Skin epidermis (tissue), 12 donors: ENCODE data around the gene PIEZO2.
A peak's percentile ranks its signal among the peaks of the same experiment; 100 is the strongest.

Experiments used
- H3K27ac ChIP-seq, 21 experiments: fragments of 200-600 bp; sonication (generic) in 11 of 21; one replicate each; pipeline ENCODE4 v1.5.0; 2020; ENCODE audit warnings: mild to moderate bottlenecking in 3 of 21, inconsistent platforms in 2 of 21, moderate library complexity in 2 of 21
- H3K4me3 ChIP-seq, 7 experiments: fragments of 200-600 bp; sonication (generic) in 2 of 7; one replicate each; pipeline ENCODE4 v1.5.0; 2020; ENCODE audit warnings: inconsistent platforms in 2 of 7, mild to moderate bottlenecking in 2 of 7, moderate library complexity in 1 of 7

Gene PIEZO2

GRCh38 chr18:10784596-10785202, 364.7 kb downstream of the PIEZO2 start:
- no peak overlapping the region for H3K27ac ChIP-seq
- no peak overlapping the region for H3K4me3 ChIP-seq

- Histone ChIP-seq H3K27ac (no peak overlapping the region), H3K4me3 (no peak overlapping the region)
These were observed 365.4 kb downstream of the PIEZO2 start for GRCh38 chr18:10783941-10784340.

- H3K4me3 ChIP-seq = no peak overlapping the region
- H3K27ac ChIP-seq = no peak overlapping the region
These were observed 372.9 kb downstream of the PIEZO2 start for GRCh38 chr18:10776493-10776892.

GRCh38 chr18:10775026-10775425, 374.3 kb downstream of the PIEZO2 start:
- Histone ChIP-seq H3K27ac (no peak overlapping the region), H3K4me3 (no peak overlapping the region)

- H3K27ac ChIP-seq = no peak overlapping the region
These were observed 378.2 kb downstream of the PIEZO2 start for GRCh38 chr18:10771053-10771709.

GRCh38 chr18:10770264-10770663, 379.1 kb downstream of the PIEZO2 start:
- H3K27ac ChIP-seq = no peak overlapping the region

More at GRCh38 chr18:10771053-10771709, 378.2 kb downstream of the PIEZO2 start:
- no peak overlapping the region for H3K4me3 ChIP-seq

GRCh38 chr18:10768221-10768620, 381.1 kb downstream of the PIEZO2 start:
- no peak overlapping the region for H3K4me3 ChIP-seq
- no peak overlapping the region for H3K27ac ChIP-seq

More at GRCh38 chr18:10770264-10770663, 379.1 kb downstream of the PIEZO2 start:
- no peak overlapping the region for H3K4me3 ChIP-seq

GRCh38 chr18:10767658-10768057, 381.7 kb downstream of the PIEZO2 start:
- Histone ChIP-seq H3K4me3 (no peak overlapping the region), H3K27ac (no peak overlapping the region)

GRCh38 chr18:10760986-10761385, 388.4 kb downstream of the PIEZO2 start:
- H3K4me3 ChIP-seq = no peak overlapping the region
- H3K27ac ChIP-seq = no peak overlapping the region

GRCh38 chr18:10759241-10759640, 390.1 kb downstream of the PIEZO2 start:
- peak overlapping the region in 2 of 21 experiments; percentile 30 to 47 for H3K27ac ChIP-seq
- H3K4me3 ChIP-seq = no peak overlapping the region

GRCh38 chr18:10757946-10758345, 391.4 kb downstream of the PIEZO2 start:
- no peak overlapping the region for H3K4me3 ChIP-seq
- H3K27ac ChIP-seq = no peak overlapping the region

GRCh38 chr18:10757349-10757748, 392.0 kb downstream of the PIEZO2 start:
- no peak overlapping the region for H3K27ac ChIP-seq
- no peak overlapping the region for H3K4me3 ChIP-seq

- no peak overlapping the region for H3K27ac ChIP-seq
- no peak overlapping the region for H3K4me3 ChIP-seq
These were observed 393.5 kb downstream of the PIEZO2 start for GRCh38 chr18:10755855-10756254.

- H3K4me3 ChIP-seq = no peak overlapping the region
- no peak overlapping the region for H3K27ac ChIP-seq
These were observed 395.2 kb downstream of the PIEZO2 start for GRCh38 chr18:10754128-10754527.

GRCh38 chr18:10752382-10752781, 397.0 kb downstream of the PIEZO2 start:
- H3K4me3 ChIP-seq = no peak overlapping the region
- no peak overlapping the region for H3K27ac ChIP-seq

GRCh38 chr18:10751653-10752052, 397.7 kb downstream of the PIEZO2 start:
- H3K4me3 ChIP-seq = no peak overlapping the region

GRCh38 chr18:10750191-10751035, 399.0 kb downstream of the PIEZO2 start:
- H3K27ac ChIP-seq = no peak overlapping the region

More at GRCh38 chr18:10751653-10752052, 397.7 kb downstream of the PIEZO2 start:
- no peak overlapping the region for H3K27ac ChIP-seq

GRCh38 chr18:10748641-10749040, 400.7 kb downstream of the PIEZO2 start:
- Histone ChIP-seq H3K27ac (peak overlapping the region in 1 of 21 experiments; percentile 17), H3K4me3 (no peak overlapping the region)

More at GRCh38 chr18:10750191-10751035, 399.0 kb downstream of the PIEZO2 start:
- no peak overlapping the region for H3K4me3 ChIP-seq

- H3K27ac ChIP-seq = no peak overlapping the region
- H3K4me3 ChIP-seq = no peak overlapping the region
These were observed 403.4 kb downstream of the PIEZO2 start for GRCh38 chr18:10745971-10746370.

GRCh38 chr18:10745219-10745618, 404.1 kb downstream of the PIEZO2 start:
- no peak overlapping the region for H3K27ac ChIP-seq
- no peak overlapping the region for H3K4me3 ChIP-seq

GRCh38 chr18:10743766-10744165, 405.6 kb downstream of the PIEZO2 start:
- H3K27ac ChIP-seq = no peak overlapping the region
- H3K4me3 ChIP-seq = no peak overlapping the region
